Measurements from ENCODE around the gene LURAP1L.

- TF ChIP-seq MLX (CRISPR knock-in tag; IDR thresholded peaks at IDR 0.05) (no peak), CTCF (IDR thresholded peaks at IDR 0.05) (no peak), GTF2I (CRISPR knock-in tag; conservative IDR thresholded peaks at IDR 0.05) (no peak), NR3C1 (CRISPR knock-in tag; conservative IDR thresholded peaks at IDR 0.05; ENCODE audit: low read depth) (no peak), NFE2L1 (CRISPR knock-in tag; IDR thresholded peaks at IDR 0.05) (no peak), NFYB (CRISPR knock-in tag; conservative IDR thresholded peaks at IDR 0.05; ENCODE audit: low read depth) (no peak), ZNF138 (CRISPR knock-in tag; conservative IDR thresholded peaks at IDR 0.05) (no peak), RELA (CRISPR knock-in tag; IDR thresholded peaks at IDR 0.05; ENCODE audit: borderline replicate concordance) (no peak), MYBL2 (CRISPR knock-in tag; IDR thresholded peaks at IDR 0.05) (no peak), ATF3 (CRISPR knock-in tag; conservative IDR thresholded peaks at IDR 0.05) (no peak), FOXP1 (CRISPR knock-in tag; IDR thresholded peaks at IDR 0.05; ENCODE audit: borderline replicate concordance) (no peak), E2F1 (CRISPR knock-in tag; IDR thresholded peaks at IDR 0.05) (no peak)
Observed at GRCh38 chr9:12812710-12813109, 37.9 kb downstream of the LURAP1L start.

Data from WTC11 (cell line).